HL-60 (cell line): Measurements from ENCODE around the gene PANK4.

Experiments
- DNase-seq, 2 experiments: peaks; one replicate each; pipeline ENCODE4 v3.0.0-alpha.2; 2010 to 2020; ENCODE audit warnings: low read depth in 1 of 2, low spot score in 1 of 2
- H3K27ac ChIP-seq: fragments of 250-450 bp; sonication (Bioruptor Pico); replicated peaks from 2 replicates; pipeline ENCODE4 v1.5.1; 2020; ENCODE audit warnings: mild to moderate bottlenecking, moderate library complexity
- H3K27me3 ChIP-seq: fragments of 250-450 bp; sonication (Bioruptor Pico); 2 replicates; pipeline ENCODE4 v1.5.1; 2021; ENCODE audit warnings: mild to moderate bottlenecking, moderate library complexity; ENCODE audit not compliant: insufficient read depth, poor library complexity, severe bottlenecking
- H3K4me3 ChIP-seq: replicated peaks from 2 replicates; pipeline ENCODE4 v1.5.1; 2011; ENCODE audit warnings: mild to moderate bottlenecking, control low read depth, low read length; ENCODE audit not compliant: insufficient read depth
- GABPA ChIP-seq: IDR thresholded peaks from 2 replicates; pipeline ENCODE4 v1.6.1; 2012; ENCODE audit warnings: low read depth
- POLR2AphosphoS5 ChIP-seq: IDR thresholded peaks from 2 replicates; pipeline ENCODE4 v1.6.1; 2012; ENCODE audit warnings: low read depth
- SPI1 ChIP-seq: IDR thresholded peaks from 2 replicates; pipeline ENCODE4 v1.6.1; 2012; ENCODE audit warnings: low read depth, mild to moderate bottlenecking, borderline replicate concordance
- TF ChIP-seq, protein P1 (sequence below): IDR thresholded peaks from one replicate; pipeline ENCODE4 v1.5.1; 2011; ENCODE audit warnings: low read length, control low read depth, inconsistent platforms; ENCODE audit not compliant: insufficient read depth
- TF ChIP-seq, protein P2 (sequence below): IDR thresholded peaks from 2 replicates; pipeline ENCODE4 v1.6.1; 2012; ENCODE audit warnings: low read depth; ENCODE audit not compliant: insufficient replicate concordance

PANK4 gene

DNA sequence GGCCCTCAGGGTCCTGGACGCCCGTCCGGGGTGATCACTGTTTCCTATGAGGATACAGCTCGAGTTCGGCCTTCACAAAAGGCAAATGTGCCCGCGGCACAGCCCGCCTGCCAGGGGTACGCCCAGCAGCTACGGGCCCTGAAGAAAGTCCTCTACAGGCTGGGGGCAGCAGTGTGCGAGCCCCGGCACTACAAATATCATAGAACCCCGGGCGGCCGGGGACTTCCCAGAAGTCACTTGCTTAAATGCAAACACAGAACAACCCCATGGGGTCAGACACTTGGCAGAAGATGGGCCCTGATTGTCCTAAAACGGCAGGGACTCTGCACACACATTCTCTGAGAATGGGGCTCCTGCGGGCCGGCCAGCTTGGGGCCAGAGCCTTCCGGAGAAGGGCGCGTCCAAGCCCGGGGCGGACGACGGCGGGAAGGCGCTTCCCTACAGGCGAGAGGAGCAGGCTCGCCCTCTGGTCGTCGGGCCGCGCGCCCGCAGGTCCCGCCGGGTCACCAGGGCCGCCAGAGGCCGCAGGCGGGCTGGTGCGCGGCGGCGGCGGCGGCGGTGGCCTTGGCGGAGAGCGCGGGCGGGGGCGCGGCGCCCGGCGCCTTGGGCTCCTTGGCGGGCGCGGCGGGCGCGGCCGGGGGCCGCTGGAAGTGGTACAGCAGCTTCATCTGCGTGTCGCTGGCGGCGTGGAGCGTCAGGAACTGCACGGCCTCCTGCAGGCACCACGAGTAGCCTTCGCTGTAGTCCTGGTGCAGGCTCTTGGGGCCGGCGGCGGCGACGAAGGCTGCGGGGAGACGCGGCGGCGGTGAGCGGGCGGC lies 2.8 kb upstream of the PANK4 start:
- Histone ChIP-seq H3K27me3 (peaks cover 58% of the 10 kb centered on the region), H3K27ac (no peak overlapping the region), H3K4me3 (no peak overlapping the region)
- TF ChIP-seq SPI1 (no peak), POLR2AphosphoS5 (no peak), GABPA (no peak)
- TF ChIP-seq, protein P1, sequence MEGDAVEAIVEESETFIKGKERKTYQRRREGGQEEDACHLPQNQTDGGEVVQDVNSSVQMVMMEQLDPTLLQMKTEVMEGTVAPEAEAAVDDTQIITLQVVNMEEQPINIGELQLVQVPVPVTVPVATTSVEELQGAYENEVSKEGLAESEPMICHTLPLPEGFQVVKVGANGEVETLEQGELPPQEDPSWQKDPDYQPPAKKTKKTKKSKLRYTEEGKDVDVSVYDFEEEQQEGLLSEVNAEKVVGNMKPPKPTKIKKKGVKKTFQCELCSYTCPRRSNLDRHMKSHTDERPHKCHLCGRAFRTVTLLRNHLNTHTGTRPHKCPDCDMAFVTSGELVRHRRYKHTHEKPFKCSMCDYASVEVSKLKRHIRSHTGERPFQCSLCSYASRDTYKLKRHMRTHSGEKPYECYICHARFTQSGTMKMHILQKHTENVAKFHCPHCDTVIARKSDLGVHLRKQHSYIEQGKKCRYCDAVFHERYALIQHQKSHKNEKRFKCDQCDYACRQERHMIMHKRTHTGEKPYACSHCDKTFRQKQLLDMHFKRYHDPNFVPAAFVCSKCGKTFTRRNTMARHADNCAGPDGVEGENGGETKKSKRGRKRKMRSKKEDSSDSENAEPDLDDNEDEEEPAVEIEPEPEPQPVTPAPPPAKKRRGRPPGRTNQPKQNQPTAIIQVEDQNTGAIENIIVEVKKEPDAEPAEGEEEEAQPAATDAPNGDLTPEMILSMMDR: no peak
- TF ChIP-seq, protein P2, sequence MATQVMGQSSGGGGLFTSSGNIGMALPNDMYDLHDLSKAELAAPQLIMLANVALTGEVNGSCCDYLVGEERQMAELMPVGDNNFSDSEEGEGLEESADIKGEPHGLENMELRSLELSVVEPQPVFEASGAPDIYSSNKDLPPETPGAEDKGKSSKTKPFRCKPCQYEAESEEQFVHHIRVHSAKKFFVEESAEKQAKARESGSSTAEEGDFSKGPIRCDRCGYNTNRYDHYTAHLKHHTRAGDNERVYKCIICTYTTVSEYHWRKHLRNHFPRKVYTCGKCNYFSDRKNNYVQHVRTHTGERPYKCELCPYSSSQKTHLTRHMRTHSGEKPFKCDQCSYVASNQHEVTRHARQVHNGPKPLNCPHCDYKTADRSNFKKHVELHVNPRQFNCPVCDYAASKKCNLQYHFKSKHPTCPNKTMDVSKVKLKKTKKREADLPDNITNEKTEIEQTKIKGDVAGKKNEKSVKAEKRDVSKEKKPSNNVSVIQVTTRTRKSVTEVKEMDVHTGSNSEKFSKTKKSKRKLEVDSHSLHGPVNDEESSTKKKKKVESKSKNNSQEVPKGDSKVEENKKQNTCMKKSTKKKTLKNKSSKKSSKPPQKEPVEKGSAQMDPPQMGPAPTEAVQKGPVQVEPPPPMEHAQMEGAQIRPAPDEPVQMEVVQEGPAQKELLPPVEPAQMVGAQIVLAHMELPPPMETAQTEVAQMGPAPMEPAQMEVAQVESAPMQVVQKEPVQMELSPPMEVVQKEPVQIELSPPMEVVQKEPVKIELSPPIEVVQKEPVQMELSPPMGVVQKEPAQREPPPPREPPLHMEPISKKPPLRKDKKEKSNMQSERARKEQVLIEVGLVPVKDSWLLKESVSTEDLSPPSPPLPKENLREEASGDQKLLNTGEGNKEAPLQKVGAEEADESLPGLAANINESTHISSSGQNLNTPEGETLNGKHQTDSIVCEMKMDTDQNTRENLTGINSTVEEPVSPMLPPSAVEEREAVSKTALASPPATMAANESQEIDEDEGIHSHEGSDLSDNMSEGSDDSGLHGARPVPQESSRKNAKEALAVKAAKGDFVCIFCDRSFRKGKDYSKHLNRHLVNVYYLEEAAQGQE: no peak
- DNase-seq: peak in 1 of 2 experiments; percentile 16

DNA sequence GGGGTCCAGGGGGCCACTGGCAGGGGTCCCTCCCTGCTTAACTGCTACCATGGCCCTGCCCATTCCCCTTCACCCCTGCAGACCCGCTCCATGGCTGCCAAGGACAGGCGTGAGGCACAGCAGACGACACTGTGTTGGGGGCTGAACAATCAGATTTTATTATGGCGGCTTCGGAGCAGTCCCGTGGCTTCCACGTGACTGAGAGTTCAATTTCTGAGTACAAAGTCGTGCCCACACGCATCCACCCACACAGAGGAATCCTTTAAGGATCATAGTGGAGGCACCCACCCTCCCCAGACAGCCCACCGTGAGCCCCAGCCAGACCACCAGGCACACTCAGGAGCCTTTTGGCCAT lies 2.2 kb upstream of the PANK4 start:
- H3K4me3 ChIP-seq: no peak overlapping the region
- H3K27me3 ChIP-seq: peaks cover 53% of the 10 kb centered on the region
- TF ChIP-seq, protein P1: no peak
- TF ChIP-seq, protein P2: no peak
- no peak for TF ChIP-seq GABPA
- TF ChIP-seq SPI1: no peak
- no peak for TF ChIP-seq POLR2AphosphoS5
- no peak for DNase-seq
- no peak overlapping the region for H3K27ac ChIP-seq

DNA sequence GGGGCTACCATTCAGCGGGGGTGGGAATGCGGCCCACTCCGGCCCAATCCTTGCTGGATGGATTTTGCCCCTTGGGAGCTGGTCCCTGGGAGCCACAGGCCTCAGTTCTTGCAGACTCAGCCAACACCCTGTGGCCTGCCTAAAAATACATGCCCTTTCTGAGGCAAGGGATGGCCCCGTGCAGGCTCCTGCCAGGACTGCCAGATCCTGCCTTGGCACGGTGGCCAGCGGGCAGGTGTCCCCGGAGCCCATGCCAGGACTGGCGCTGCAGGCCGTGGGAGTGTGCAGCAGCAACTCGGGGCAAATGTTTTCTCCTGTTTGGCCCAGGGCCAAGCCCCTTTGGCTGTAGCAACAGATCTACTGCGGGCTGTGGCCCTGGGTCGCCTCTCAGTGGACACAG lies 1.6 kb upstream of the PANK4 start:
- TF ChIP-seq GABPA: no peak
- TF ChIP-seq, protein P2: no peak
- no peak for TF ChIP-seq POLR2AphosphoS5
- TF ChIP-seq, protein P1: no peak
- no peak for TF ChIP-seq SPI1
- no peak for DNase-seq
- no peak overlapping the region for H3K27ac ChIP-seq
- peaks cover 49% of the 10 kb centered on the region for H3K27me3 ChIP-seq
- no peak overlapping the region for H3K4me3 ChIP-seq
